Stimulated activated CD8-positive, alpha-beta memory T cell treated with anti-CD3 and anti-CD28 coated beads, Interleukin-15, amount 100 ng/mL, for 4 hours (primary cell): ENCODE data around the gene HNRNPL.
A peak's percentile ranks its signal among the peaks of the same experiment; 100 is the strongest.
"Not testable (repeated sequence)": the region's sequence is repeated elsewhere in the genome, so short reads cannot be mapped to it uniquely, and the experiment has no call there.

Experiments
- DNase-seq, 2 donors: peaks; one replicate each; pipeline ENCODE4 v3.0.0-alpha.2; 2020; ENCODE audit warnings: low read depth in 2 of 2

HNRNPL gene

GRCh38 chr19:38849860-38850435, at the start of gene HNRNPL:
Gene HNRNPL (minus strand): TSS chr19:38849986. CDS start chr19:38849966, 20 bp downstream.
- peak; percentile 98 to 99 for DNase-seq

- peak in 1 of 2 donors; percentile 11 for DNase-seq
Observed at GRCh38 chr19:38898788-38899446, 49.1 kb upstream of the HNRNPL start.

- DNase-seq = no peak
Observed at GRCh38 chr19:38894968-38895367, 45.2 kb upstream of the HNRNPL start.

GRCh38 chr19:38893341-38893771, 43.6 kb upstream of the HNRNPL start:
- no peak for DNase-seq

GRCh38 chr19:38892841-38893240, 43.1 kb upstream of the HNRNPL start:
- no peak for DNase-seq

- DNase-seq = no peak
Observed at GRCh38 chr19:38891771-38892170, 42.0 kb upstream of the HNRNPL start.

- no peak for DNase-seq
Observed at GRCh38 chr19:38890686-38891085, 40.9 kb upstream of the HNRNPL start.

GRCh38 chr19:38889803-38890202, 40.0 kb upstream of the HNRNPL start:
- DNase-seq = no peak

GRCh38 chr19:38888876-38889275, 39.1 kb upstream of the HNRNPL start:
- no peak for DNase-seq

- DNase-seq = not testable (repeated sequence)
Observed at GRCh38 chr19:38884691-38885090, 34.9 kb upstream of the HNRNPL start.

GRCh38 chr19:38883286-38883685, 33.5 kb upstream of the HNRNPL start:
- no peak for DNase-seq

- DNase-seq = no peak
Observed at GRCh38 chr19:38880882-38881609, 31.3 kb upstream of the HNRNPL start.

- no peak for DNase-seq
Observed at GRCh38 chr19:38880076-38880881, 30.5 kb upstream of the HNRNPL start.

- no peak for DNase-seq
Observed at GRCh38 chr19:38879400-38879751, 29.6 kb upstream of the HNRNPL start.

GRCh38 chr19:38878575-38879399, 29.0 kb upstream of the HNRNPL start:
- DNase-seq = no peak

- DNase-seq = peak in 1 of 2 donors; percentile 34
Observed at GRCh38 chr19:38877781-38878574, 28.2 kb upstream of the HNRNPL start, which contains the start of gene RINL. Gene RINL (minus strand): TSS chr19:38878275. CDS start chr19:38876742, 1,533 bp downstream.

GRCh38 chr19:38875656-38876395, 26.0 kb upstream of the HNRNPL start:
- DNase-seq = no peak

- DNase-seq = not testable (repeated sequence)
Observed at GRCh38 chr19:38873400-38873799, 23.6 kb upstream of the HNRNPL start.

GRCh38 chr19:38870612-38871011, 20.8 kb upstream of the HNRNPL start:
- no peak for DNase-seq
